ENCODE measurements around the gene MCM8.

DNA sequence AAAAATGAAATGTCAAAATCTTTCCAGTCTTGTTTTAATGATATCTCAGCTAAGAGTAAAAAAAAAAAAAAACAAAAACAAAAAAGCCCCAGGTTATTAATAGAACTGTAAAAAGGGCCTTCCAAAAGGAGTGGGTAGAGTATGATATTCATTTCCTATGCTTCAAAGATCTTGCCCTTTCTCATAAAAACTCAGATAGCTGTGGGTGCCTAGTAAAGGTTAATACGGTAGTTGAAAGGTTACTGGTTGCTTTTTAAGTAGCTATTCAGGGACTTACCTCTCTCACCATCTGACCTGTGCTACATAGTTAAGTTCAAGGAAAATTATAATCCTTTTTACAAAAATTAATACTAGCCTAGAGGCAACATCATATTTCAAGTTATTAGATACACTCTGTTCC, 15.1 kb upstream of the MCM8 start:
- TF ChIP-seq, protein P1, sequence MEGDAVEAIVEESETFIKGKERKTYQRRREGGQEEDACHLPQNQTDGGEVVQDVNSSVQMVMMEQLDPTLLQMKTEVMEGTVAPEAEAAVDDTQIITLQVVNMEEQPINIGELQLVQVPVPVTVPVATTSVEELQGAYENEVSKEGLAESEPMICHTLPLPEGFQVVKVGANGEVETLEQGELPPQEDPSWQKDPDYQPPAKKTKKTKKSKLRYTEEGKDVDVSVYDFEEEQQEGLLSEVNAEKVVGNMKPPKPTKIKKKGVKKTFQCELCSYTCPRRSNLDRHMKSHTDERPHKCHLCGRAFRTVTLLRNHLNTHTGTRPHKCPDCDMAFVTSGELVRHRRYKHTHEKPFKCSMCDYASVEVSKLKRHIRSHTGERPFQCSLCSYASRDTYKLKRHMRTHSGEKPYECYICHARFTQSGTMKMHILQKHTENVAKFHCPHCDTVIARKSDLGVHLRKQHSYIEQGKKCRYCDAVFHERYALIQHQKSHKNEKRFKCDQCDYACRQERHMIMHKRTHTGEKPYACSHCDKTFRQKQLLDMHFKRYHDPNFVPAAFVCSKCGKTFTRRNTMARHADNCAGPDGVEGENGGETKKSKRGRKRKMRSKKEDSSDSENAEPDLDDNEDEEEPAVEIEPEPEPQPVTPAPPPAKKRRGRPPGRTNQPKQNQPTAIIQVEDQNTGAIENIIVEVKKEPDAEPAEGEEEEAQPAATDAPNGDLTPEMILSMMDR (conservative IDR thresholded peaks at IDR 0.05; ENCODE audit: low read depth, low read length) = no peak
- no peak for TF ChIP-seq EZH2 (IDR thresholded peaks at IDR 0.05; ENCODE audit: low read length, unreplicated experiment)

Data from PC-3 (cell line).